Endodermal cell (in vitro differentiated cells): ENCODE results near the gene KCNK16. TPM values are rescaled to one million over a fixed set of nuclear protein-coding genes. Genes with fewer than 3 reads are reported as not detected.

Experiments
- DNase-seq: peaks from one replicate; pipeline ENCODE4 v3.0.0-alpha.2; 2017
- H3K27ac ChIP-seq: 2 replicates; pipeline ENCODE4 v1.5.1; 2013; ENCODE audit warnings: mild to moderate bottlenecking, low read depth, low read length, moderate library complexity
- H3K27me3 ChIP-seq: 2 replicates; pipeline ENCODE4 v1.6.1; 2013; ENCODE audit warnings: mild to moderate bottlenecking, low read length, moderate library complexity; ENCODE audit not compliant: insufficient read depth, control insufficient read depth, poor library complexity, severe bottlenecking
- H3K36me3 ChIP-seq: 2 replicates; pipeline ENCODE4 v1.7.0; 2013; ENCODE audit warnings: mild to moderate bottlenecking, low read length, moderate library complexity; ENCODE audit not compliant: control insufficient read depth, insufficient read depth
- H3K4me1 ChIP-seq: one replicate; pipeline ENCODE4 v1.7.0; 2013; ENCODE audit warnings: low read length; ENCODE audit not compliant: control insufficient read depth, insufficient read depth
- H3K4me3 ChIP-seq: 2 replicates; pipeline ENCODE4 v1.5.1; 2013; ENCODE audit warnings: mild to moderate bottlenecking, low read length, moderate library complexity
- H3K9ac ChIP-seq: 2 replicates; pipeline ENCODE4 v1.6.1; 2013; ENCODE audit warnings: mild to moderate bottlenecking, low read length, moderate library complexity; ENCODE audit not compliant: poor library complexity, severe bottlenecking; ENCODE audit errors: extremely low read depth
- H3K9me3 ChIP-seq: 2 replicates; pipeline ENCODE4 v1.6.1; 2013; ENCODE audit warnings: mild to moderate bottlenecking, low read length, moderate library complexity; ENCODE audit not compliant: control insufficient read depth
- H3K27ac Mint-ChIP-seq: 2 replicates; pipeline ENCODE4 v1.8.0; 2020; ENCODE audit warnings: mixed read lengths
- H3K27me3 Mint-ChIP-seq: 2 replicates; pipeline ENCODE4 v1.8.0; 2021; ENCODE audit warnings: mild to moderate bottlenecking, mixed read lengths; ENCODE audit not compliant: insufficient read depth
- H3K36me3 Mint-ChIP-seq: 2 replicates; pipeline ENCODE4 v1.8.0; 2020; ENCODE audit warnings: low read depth, mixed read lengths
- H3K4me1 Mint-ChIP-seq: 2 replicates; pipeline ENCODE4 v1.8.0; 2020; ENCODE audit warnings: mixed read lengths
- H3K4me3 Mint-ChIP-seq: 2 replicates; pipeline ENCODE4 v1.8.0; 2020; ENCODE audit warnings: mild to moderate bottlenecking, moderate library complexity, mixed read lengths
- H3K9me3 Mint-ChIP-seq: 2 replicates; pipeline ENCODE4 v1.8.0; 2020; ENCODE audit warnings: mild to moderate bottlenecking, mixed read lengths
- WGBS, 2 experiments: methylation state at CpG; one replicate each; pipeline versions ENCODE4 v1.1.5 to v1.1.7; 2013; ENCODE audit warnings: missing lambda C conversion rate in 2 of 2, mixed read lengths in 1 of 2; ENCODE audit not compliant: insufficient coverage in 1 of 2, insufficient read length in 1 of 2; 5-methylcytosine and 5-hydroxymethylcytosine counted together
- total RNA-seq, 2 donors: library from RNA; stranded (reverse); fragmentation: NEBNext Ultra II Directional in 1 of 2; extraction: Animal tissue kit (Norgen Biotek cat#: 25700) in 1 of 2; gene quantifications; 2 replicates in 1 of 2; 3 replicates in 1 of 2; pipeline ENCODE4 v1.2.1, GENCODE V29; 2021
- TF ChIP-seq, protein P1 (sequence below): fragments of 200-600 bp; sonication (generic); conservative IDR thresholded peaks from 2 replicates; pipeline ENCODE4 v1.5.0; 2021; ENCODE audit warnings: antibody characterized with exemption, mild to moderate bottlenecking

The KCNK16 gene
- total RNA-seq, 2 donors from 2014 or later, result not detected

DNA sequence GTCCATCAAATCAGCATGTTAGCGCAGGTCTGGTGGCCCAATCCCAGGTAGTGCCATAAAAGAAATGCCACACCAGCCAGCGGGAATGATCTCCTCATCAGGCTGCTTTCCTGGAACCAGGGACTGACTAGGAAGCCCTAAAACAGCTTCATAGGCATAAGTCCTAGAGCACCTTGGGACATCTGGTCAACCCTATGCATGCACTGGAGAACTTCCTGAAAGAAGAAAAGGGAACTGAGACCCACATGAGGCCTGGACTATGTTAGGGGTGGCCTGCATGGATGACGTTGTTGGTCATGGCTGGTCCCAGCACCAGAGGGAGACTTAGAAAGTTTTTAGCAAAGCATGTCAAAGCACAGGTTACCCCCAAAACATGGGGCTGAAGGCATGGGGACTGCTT lies 7.6 kb upstream of the KCNK16 start:
- no peak overlapping the region for H3K27ac Mint-ChIP-seq
- TF ChIP-seq, protein P1, sequence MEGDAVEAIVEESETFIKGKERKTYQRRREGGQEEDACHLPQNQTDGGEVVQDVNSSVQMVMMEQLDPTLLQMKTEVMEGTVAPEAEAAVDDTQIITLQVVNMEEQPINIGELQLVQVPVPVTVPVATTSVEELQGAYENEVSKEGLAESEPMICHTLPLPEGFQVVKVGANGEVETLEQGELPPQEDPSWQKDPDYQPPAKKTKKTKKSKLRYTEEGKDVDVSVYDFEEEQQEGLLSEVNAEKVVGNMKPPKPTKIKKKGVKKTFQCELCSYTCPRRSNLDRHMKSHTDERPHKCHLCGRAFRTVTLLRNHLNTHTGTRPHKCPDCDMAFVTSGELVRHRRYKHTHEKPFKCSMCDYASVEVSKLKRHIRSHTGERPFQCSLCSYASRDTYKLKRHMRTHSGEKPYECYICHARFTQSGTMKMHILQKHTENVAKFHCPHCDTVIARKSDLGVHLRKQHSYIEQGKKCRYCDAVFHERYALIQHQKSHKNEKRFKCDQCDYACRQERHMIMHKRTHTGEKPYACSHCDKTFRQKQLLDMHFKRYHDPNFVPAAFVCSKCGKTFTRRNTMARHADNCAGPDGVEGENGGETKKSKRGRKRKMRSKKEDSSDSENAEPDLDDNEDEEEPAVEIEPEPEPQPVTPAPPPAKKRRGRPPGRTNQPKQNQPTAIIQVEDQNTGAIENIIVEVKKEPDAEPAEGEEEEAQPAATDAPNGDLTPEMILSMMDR, result no peak
- no peaks in the 10 kb centered on the region for H3K36me3 ChIP-seq
- H3K4me1 Mint-ChIP-seq, result no peaks in the 10 kb centered on the region
- H3K9me3 ChIP-seq, result no peaks in the 10 kb centered on the region
- WGBS, 2 experiments, result 90 to 93% methylated on average over 3 of the region's 3 CpGs
- H3K4me1 ChIP-seq, result no peaks in the 10 kb centered on the region
- H3K27me3 Mint-ChIP-seq, result peaks cover 19% of the 10 kb centered on the region
- H3K9me3 Mint-ChIP-seq, result no peaks in the 10 kb centered on the region
- H3K27ac ChIP-seq, result no peak overlapping the region
- H3K27me3 ChIP-seq, result peaks cover 6% of the 10 kb centered on the region
- DNase-seq, result no peak
- no peak overlapping the region for H3K4me3 ChIP-seq
- H3K9ac ChIP-seq, result no peak overlapping the region
- no peaks in the 10 kb centered on the region for H3K36me3 Mint-ChIP-seq
- no peak overlapping the region for H3K4me3 Mint-ChIP-seq

DNA sequence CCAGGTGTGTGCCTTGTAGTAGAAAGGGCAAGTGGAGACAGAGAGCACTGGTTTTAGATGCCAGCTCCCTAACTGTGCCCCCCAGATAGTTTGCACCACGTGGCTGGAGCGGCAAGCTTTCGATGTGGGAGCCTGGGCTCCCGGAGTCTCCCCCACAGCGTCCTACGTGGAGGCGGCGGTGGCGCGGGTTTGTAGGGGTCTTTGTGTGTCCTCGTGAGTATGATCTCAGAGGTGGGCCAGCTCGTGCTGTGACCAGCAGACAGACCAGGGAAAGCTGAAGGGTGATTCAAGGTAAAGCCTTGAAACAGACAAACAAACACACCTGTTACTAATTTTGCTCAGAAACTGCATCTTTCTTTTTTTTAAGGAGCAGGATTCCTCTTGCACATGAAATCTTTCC lies 5.6 kb upstream of the KCNK16 start:
- WGBS, 2 experiments, result 91 to 94% methylated on average over 11 to 12 of the region's 12 CpGs
- H3K27ac ChIP-seq, result no peak overlapping the region
- H3K9ac ChIP-seq, result no peak overlapping the region
- Mint-ChIP-seq H3K4me3 (no peak overlapping the region), H3K27me3 (peaks cover 19% of the 10 kb centered on the region), H3K36me3 (no peaks in the 10 kb centered on the region), H3K4me1 (no peaks in the 10 kb centered on the region), H3K9me3 (no peaks in the 10 kb centered on the region), H3K27ac (no peak overlapping the region)
- peaks cover 6% of the 10 kb centered on the region for H3K27me3 ChIP-seq
- no peaks in the 10 kb centered on the region for H3K36me3 ChIP-seq
- H3K4me3 ChIP-seq, result no peak overlapping the region
- DNase-seq, result no peak
- TF ChIP-seq, protein P1, result no peak
- H3K9me3 ChIP-seq, result no peaks in the 10 kb centered on the region
- no peaks in the 10 kb centered on the region for H3K4me1 ChIP-seq

DNA sequence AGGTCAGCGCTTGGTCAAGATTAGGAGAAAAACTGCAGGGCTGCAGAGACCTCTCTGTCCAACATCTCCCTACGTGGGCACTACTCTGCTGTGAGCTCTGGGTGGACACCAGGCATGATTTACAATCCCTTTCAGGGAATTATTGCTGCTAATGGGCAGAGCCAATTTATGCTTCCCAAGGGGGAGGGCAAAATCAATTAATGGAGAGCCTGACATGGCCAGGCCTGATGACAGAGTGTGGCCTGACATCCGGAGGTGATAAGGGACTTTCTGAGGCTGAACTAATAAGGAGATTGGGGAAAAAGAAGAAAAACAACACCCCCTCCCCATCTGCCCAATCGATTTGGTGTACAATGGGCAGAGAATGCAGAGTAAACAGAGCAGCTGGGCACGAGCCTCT lies 5.0 kb upstream of the KCNK16 start:
- TF ChIP-seq, protein P1, result no peak
- Mint-ChIP-seq H3K36me3 (no peaks in the 10 kb centered on the region), H3K27me3 (peaks cover 19% of the 10 kb centered on the region), H3K4me1 (no peaks in the 10 kb centered on the region), H3K4me3 (no peak overlapping the region), H3K9me3 (no peaks in the 10 kb centered on the region), H3K27ac (no peak overlapping the region)
- Histone ChIP-seq H3K27ac (no peak overlapping the region), H3K9me3 (no peaks in the 10 kb centered on the region), H3K4me3 (no peak overlapping the region), H3K27me3 (peaks cover 6% of the 10 kb centered on the region), H3K9ac (no peak overlapping the region), H3K4me1 (no peaks in the 10 kb centered on the region), H3K36me3 (no peaks in the 10 kb centered on the region)
- WGBS, 2 experiments, result 87 to 94% methylated on average over 3 to 5 of the region's 5 CpGs
- DNase-seq, result no peak
